Measurements from ENCODE around the gene CCL4L2.
"Not testable (repeated sequence)": the region's sequence is repeated elsewhere in the genome, so short reads cannot be mapped to it uniquely, and the experiment has no call there.

The CCL4L2 gene

DNA sequence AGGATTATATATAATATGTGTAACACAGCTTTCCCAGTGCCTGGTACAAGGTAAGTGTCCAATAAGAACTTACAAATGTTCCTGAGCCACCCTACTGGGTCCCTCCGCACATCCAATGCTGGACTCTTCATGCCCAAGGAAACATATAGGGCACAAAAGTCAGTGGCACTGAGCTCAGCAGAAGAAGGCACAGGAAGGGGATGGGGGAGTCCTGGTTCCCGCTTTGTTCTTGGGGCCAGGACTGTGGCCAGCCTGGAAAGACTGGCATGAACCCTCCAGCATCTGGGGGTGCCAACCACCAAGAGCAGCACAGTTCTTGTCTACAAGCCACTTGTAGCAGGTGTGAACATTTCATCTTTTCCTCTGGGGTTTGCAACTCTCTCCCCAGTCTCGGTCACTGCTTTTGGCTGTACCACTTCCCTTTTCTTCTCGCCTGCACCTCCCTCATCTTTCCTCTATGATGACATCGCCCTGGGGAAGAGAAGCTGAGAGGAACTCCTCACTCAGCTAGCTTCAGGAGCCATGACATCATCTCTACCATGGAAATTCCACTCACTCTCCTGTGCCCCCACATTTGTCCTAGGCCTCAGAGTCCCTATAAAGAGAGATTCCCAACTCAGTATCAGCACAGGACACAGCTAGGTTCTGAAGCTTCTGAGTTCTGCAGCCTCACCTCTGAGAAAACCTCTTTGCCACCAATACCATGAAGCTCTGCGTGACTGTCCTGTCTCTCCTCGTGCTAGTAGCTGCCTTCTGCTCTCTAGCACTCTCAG lies at the start of gene CCL4L2:
TSS of gene CCL4L2 (plus strand) at position 625 of the 773 bp plus-strand sequence.
- not testable (repeated sequence) for DNase-seq (ENCODE audit: low read depth); H3K4me3 ChIP-seq (ENCODE audit: low read depth, low read length)

DNA sequence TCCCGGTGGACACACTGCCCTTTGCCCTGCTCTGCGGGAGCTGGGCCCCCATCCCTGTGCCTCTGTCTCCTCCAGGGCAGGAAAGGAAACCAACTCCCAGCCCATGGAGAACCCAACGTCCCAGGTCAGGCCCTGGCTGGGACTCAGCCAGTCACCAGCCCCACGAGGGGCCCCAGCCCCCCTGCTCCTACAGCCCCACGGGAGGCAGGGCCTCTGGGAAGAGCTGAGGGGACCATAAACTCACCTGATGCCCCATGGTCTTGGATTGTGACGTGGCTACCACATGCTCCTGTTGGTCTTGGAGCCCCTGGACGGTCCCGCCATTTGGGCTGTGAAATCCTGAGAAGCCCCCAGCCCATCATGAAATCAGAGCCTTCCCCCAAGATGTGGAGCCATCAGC lies 42.0 kb upstream of the CCL4L2 start:
- DNase-seq (ENCODE audit: low read depth), result not testable (repeated sequence)

DNA sequence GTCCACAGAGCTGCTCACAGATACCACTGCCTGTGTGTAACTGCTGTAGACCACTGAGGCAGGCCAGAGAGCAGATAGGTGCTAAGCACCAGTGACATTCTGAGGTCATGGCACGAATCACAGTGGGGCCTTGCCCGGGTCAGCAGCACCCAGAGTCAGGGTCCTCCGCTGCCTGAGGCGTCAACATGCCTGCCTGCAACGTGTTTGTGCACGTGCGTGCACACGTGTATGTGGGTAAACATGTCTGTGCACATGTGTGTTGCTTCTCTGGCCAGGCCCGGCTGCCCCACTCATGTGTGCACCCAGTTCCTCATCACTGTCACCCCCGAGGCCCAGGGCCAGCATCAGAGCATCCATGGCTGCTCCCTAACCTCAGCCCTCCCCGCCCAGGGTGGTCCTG lies 34.3 kb upstream of the CCL4L2 start, which contains the start of gene TBC1D3B:
TSS of gene TBC1D3B (minus strand) at position 101 of the 400 bp plus-strand sequence. CDS start 1,586 bp downstream, outside the sequence.
- H3K4me3 ChIP-seq (ENCODE audit: low read depth, low read length); DNase-seq (ENCODE audit: low read depth): not testable (repeated sequence)

More for the DNA sequence above, 42.0 kb upstream of the CCL4L2 start:
- not testable (repeated sequence) for H3K4me3 ChIP-seq (ENCODE audit: low read depth, low read length)

DNA sequence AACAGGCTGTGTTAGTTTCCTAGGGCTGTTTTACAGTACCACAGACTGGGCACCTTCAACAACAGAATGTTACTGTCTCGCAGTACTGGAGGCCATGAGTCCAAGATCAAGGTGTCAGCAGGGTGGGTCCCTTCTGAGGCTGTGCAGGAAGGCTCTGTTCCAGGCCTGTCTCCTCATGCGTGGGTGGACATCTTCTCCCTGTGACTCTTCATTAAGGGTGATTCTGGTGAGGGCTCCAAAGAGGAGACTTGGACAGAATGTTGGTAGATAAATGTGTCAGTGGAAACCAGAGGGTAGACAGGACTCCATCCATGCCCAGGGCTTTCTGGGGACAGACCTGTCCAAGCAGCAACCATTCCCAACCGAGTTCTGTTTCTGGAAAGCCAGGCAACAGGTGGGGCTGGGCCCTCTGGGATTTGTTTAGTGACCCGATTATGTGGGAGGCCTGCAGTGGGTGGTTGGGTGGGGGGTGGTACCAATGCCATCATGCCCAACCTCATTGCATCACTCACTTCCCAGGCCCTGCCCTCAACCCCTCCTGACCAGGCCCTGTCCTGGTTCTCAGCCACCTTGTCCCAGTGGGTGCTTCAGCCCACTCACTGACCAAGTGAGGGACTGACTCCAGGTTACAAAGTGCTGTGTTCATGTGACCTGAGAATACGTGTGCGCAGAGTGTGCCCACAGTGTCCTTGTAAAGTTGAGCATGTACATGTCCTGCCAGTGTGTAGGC lies 29.3 kb upstream of the CCL4L2 start:
- not testable (repeated sequence) for H3K4me3 ChIP-seq (ENCODE audit: low read depth, low read length); DNase-seq (ENCODE audit: low read depth)

DNA sequence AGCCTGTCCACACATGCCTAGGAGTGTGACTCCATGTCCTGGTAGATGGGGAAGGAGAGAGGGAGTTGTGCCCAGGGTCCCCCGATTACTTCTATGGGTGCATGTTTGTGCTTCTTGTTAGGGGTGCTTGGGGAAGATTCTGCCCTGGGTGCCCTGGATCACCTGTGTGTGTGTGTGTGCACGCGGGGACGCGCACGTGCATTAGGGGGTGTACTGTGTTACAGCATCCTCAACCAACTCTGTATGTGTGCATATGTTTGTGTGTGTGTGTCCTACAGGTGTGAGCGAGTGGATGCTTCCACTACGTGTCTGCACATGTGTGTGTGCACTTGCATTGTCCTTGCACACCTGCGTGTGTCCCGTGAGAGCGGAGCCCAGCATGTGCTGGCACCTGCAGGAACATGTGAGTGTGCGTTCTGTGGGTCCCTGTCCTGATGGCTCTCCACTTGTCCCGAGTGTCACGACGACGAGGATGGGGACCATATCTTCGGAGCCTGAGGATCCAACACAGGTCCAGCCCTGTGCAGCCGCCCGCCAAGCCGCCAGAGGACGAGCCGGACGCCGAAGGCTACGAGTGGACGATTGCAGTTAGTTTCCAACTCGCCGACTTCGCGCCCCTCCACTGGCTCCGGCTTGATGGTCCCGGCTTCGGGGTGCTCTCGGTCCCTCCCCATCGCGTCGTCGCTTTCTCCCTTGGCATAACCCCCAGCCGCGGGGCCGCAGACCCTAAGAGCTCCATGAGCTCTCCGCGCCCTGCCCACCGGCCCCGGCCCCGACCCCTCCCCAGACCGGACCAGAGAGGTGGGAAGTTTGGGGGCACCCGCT lies 28.5 kb upstream of the CCL4L2 start:
- no peak for DNase-seq (ENCODE audit: low read depth)
- H3K4me3 ChIP-seq (ENCODE audit: low read depth, low read length), result peak overlapping the region; percentile 63

DNA sequence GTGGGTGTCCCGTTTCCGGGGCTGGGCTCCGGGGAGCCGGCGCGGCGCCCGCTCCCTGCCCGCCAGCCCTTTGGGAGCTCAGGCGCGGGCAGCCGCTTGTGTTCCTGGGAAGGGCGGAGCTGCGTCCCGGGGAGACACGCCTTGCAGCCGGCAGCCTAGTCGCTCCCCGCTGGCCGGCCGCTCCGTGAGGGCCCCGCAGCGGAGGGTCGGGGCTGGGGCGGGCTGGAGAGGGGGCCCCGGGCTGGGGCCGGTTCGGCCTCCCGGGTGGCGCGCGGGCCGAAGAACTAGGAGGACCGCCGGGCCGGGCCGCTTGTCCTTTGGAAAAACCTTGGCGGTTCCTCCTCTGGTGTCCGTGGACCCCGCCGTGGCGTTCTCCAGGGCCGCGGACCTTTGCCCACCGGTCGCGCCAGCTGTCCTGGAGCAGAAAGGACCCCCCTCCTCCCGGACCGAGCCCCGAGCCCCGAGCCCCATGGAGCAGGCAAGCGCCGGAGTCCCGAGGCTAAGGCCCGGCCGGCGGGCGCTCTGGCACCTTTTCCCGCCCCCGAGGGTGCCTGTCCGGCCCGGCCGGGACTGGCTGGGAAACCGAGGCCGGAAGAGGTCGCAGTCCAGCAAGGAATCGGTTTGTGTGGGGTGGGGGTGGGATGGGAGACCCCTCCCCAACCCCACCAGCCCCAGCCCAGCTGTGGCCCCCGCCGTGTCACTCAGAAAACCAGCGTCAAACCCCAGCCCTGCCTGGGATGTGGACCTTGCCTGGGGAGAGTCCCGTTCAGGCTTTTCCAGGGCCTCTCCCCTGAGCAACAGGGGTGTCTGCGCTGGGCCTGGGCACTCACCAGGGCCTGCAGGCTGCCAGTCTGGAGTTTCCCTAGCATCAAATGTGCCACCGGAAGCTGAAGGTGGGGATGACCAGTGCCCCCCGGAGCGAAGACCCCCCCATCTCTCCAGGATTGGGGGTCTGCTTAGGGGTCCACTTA lies 27.6 kb upstream of the CCL4L2 start:
- no peak for DNase-seq (ENCODE audit: low read depth)
- peak overlapping the region; percentile 63 for H3K4me3 ChIP-seq (ENCODE audit: low read depth, low read length)

DNA sequence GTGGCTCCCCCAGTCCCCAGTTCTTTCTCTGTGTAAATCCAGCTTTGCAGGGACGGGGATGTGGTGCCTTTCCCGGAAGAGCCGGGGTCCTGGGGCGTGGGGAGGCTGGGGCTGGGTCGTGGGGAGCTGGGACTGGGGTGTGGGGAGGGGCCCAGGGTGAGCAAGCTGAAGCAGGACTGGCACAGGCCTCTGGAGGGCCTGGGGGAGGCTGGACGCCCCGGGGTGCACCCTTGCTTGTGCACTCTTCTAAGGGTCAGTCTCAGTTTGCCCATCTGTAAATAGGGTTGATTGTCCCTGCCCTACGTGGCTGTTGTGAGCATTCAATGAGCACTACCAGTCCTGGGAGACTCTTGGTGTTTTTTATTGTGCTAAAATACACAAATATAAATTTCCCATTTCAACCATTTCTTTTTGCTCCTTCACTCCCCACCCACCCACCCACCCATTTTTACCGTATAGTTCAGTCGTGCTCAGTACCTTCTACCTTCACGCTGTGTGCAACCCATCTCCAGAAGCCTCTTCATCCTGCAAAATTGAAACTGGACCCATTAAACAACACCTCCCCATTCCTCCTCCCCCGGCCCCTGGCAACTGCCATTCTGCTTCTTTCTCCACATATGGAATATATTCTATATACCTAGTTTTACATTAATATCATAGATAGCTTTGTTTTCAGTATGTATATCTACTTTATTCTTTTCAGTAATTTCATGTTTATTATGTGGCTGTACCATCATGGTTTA lies 26.7 kb upstream of the CCL4L2 start:
- H3K4me3 ChIP-seq (ENCODE audit: low read depth, low read length), result peak overlapping the region; percentile 63

DNA sequence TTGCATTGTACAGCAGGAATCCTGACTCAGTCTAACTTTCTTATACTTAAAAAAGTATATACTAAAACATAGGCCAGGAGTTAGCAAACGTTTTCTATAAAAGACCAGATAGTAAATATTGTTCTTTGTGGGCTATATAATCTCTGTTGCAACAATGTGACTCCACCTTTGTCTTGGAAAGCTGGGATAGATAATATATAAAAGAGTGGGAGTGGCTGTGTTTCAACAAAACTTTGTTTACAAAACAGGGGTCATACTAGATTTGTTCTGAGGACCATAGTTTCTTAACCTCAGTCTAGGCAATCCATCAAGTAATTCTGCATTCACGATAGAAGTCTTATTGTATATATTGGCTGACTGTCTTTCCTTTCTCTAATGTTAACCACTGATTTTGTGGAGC lies 25.4 kb upstream of the CCL4L2 start:
- H3K4me3 ChIP-seq (ENCODE audit: low read depth, low read length), result no peak overlapping the region
- DNase-seq (ENCODE audit: low read depth), result no peak

More for the DNA sequence above, 26.7 kb upstream of the CCL4L2 start:
- DNase-seq (ENCODE audit: low read depth), result no peak

DNA sequence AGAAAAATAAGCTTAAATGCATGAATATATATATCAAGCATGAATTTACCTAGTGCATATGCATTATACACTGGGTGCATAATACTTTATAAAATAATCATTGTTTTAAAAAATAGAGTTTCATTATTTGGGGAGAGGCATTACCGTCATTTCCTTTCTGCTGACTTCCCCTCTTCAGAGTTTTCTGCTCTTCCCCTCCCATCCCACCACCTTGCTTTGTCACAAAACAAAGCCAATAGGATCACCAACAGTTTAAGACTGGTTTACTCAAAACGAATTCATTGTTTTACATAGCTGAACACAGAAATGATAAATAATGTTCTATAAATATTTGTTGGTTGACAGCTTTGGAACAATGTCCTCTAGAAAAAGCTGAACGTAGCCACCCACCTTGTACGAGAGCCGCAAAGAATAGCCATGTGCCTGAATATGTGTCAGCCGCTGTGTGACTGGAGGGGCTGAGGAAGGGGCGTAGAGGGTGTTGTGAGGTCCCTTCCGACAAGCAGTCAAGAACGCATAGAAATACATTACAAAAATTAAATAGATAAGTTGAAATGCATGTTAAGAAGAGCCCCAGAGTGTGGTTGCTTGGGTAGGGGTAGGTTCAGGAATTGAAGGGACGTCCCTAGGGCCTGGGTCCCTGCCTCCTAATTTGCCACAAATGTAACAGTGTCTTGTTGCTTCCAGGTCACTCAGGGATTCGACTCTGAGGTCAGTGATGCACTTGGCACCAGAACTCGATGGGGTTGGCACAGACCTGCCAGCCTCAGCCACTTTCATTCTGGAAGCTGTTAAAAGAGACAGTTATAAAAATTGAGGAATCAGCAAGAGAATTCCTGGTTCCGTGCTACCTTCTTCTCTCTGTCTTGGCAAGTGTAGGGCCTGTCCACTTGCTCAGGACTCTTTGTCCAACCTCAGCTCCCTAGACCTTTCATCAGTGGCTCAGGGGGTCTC lies 23.8 kb upstream of the CCL4L2 start:
- not testable (repeated sequence) for DNase-seq (ENCODE audit: low read depth); H3K4me3 ChIP-seq (ENCODE audit: low read depth, low read length)

DNA sequence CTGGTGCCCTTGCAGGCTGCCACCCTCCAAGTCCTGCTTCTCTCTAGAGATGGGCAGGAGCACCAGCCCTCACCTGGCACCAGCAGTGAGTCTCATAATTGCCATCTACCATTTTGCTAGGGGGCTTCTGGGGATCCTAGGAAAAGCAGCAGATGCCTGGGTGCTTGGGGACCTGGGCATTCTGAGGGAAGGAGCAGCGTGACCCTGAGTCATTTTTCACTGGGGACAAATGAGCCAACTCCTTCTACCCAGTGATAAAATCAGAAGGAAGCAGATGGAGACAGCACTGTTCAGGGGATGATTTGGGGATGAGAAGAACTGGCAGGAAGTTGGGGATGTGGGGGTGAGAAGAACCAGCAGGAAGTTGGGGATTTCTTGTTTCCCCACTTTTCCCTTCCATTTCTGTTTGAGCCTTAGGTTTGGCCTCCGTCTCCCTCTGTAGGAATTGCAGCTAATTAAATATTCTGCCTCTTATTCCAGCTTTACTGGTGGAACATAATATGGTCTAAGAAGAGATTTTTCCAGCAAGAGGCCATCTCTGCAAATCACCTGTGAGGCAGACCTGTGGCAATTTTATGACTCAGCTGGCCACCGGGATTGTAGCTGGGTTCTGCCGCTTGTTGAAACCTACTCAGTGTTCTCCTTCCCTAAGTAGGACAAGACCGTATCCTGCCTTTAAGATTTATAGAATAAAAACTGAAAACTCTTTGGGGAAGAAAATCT lies 22.8 kb upstream of the CCL4L2 start:
- DNase-seq (ENCODE audit: low read depth); H3K4me3 ChIP-seq (ENCODE audit: low read depth, low read length): not testable (repeated sequence)

DNA sequence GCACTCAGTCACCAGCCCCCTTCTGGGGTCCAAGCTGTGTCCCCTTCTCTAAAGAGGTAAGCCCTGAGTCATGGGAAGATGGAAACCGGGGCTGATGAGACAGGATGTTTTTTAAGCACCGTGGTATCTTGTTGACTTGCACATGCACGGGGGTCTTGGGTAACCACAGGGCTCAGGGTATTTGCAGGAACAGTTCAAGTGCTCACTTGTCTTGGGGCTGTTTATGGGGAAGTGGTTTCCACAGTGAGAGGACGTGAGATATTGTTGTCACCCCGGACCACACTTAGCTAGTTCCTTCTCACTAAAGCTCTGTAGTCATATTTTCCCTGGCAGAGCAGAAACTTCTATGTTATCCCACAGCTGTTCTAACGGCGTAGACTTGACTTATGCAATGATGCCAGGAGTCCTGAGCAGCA lies 22.0 kb upstream of the CCL4L2 start:
- no peak overlapping the region for H3K4me3 ChIP-seq (ENCODE audit: low read depth, low read length)
- no peak for DNase-seq (ENCODE audit: low read depth)

DNA sequence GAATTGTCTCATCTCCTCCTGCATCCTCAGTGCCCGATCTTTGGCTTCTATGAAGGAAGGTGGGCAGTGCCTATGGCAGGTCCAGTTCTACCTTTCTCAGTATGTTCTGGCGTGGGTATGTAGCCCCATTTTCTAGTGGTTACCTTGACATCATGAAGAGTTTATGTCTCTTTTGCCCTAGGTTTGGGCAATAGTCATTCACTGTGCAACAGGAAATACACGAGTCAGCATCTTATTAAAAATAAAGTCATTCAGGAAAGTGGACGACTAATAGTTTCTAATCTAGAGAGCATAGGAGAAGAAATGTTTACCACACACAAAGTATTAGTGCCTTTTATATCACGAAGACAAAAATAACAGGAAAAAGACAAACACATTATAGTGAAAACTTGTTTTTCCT lies 20.9 kb upstream of the CCL4L2 start:
- DNase-seq (ENCODE audit: low read depth); H3K4me3 ChIP-seq (ENCODE audit: low read depth, low read length): not testable (repeated sequence)

DNA sequence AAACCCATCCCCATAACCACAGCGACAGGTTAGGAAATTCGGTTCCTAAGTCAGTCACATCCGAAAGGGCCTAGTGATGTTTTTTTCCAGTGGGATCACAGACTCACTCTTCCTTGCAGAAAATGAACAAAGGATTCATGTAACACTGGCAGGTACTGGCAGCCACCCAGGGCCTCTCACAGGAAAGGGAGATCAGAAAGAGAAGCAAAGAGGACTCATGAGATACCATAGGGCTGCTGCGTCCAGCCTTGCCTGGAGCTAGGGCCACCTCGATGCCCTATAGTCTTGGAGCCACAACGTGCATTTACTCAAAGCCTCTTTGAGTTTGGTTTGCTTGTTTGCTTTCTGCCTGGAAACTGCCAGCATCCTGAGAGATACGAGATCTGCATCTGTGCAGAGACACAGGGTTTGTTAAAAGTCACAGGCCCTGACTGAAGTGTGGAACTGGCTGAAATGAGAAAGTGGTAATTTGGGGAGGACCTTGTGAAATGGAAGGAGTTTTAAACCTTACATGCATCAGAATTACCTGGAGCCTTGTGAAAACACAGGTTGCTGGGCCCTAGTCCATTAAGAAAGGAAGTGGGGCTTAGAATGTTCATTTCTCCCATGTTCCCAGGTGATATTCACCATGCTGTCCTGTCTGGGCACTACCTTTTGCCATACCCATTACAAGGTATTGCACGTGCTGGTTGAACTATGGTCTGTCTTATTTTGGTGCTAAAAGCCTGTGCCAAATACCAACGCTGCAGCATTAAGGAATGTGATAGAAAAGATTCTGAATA lies 20.1 kb upstream of the CCL4L2 start:
- DNase-seq (ENCODE audit: low read depth); H3K4me3 ChIP-seq (ENCODE audit: low read depth, low read length): not testable (repeated sequence)

DNA sequence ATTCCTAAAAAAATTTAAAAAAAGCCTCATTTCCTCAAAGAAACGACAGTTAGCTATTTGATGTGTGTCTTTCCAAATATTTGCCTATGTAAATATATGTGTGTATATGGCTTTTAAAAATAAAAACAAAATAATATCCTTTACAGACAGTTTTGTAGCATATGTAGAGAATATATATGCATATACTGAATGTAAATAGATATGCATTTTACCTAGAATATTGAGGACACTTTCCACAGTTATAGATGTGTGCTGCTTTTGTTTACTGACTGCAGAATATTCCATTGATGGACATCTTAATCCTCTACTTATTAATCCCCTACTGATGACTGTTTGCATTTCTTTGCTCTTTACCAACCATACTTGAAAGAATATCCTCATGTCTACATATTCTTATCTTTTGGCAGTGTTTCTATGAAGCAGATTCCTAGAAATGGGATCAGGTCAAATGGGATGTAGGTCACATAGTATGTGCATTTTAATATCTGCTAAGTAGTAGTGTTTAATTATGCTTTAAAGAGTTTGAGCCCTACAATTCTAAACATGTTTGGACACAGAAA lies 17.6 kb upstream of the CCL4L2 start:
- H3K4me3 ChIP-seq (ENCODE audit: low read depth, low read length), result no peak overlapping the region
- DNase-seq (ENCODE audit: low read depth), result no peak

DNA sequence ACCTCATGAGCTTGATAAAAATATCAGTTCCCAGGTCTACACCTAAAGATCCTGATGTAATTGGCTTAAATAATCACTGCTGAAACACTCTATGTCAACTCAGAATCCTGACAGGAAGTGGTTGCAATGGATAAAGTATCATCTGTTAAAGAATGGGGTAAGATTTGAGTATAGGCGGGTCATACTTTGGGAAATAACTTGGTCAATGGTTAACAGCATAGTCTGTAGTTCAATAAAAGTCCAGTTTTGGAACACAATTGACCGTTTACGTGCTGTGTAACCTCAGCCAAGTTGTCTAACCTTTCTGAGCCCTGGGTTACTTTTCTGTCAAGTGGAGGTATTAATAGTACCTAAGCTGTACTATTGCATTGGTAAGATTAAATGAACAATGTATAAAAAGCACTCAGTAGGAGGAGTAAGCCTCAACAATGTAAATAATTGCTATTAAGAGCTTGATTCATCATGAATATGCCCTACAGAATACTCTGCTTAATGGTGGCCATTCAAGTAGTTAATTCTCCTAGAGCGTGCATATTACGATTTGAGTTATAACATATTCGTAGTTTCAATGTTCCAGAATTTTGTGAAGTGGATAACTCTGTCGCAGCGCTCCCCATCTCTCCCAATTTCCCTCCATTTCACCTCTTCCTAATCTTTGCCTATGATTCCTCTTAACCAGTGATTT lies 16.6 kb upstream of the CCL4L2 start:
- not testable (repeated sequence) for DNase-seq (ENCODE audit: low read depth); H3K4me3 ChIP-seq (ENCODE audit: low read depth, low read length)
